ENCODE data around the gene ARMC8. TPM values are rescaled to one million over a fixed set of nuclear protein-coding genes. Genes with fewer than 3 reads are reported as not detected.
A peak's percentile ranks its signal among the peaks of the same experiment; 100 is the strongest.

The ARMC8 gene
- total and polyA plus RNA-seq, 5 donors from 2014 or later = 47.2 to 98.1 (median 54.7) TPM

DNA sequence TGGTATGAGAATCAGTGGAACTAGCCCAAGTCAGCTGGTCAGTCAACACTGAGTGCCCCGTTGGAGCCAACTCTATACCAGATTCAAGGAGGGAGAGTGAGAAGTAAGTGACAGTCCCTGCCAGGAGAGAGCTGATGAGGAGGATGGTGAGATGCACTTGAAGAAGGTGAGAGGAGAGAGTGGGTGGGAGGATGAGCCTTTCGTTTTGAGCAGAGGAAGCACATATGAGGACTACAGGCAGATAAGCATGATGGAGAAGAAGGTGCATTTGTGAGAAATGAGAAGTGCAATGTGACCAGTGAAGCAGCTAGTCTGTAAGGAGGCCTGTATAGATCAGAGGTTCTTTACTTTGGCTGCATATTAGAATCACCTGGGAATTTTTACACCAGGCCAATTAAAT is 102.2 kb downstream of the ARMC8 start:
- Histone ChIP-seq H3K4me3 (ENCODE audit: low read depth, low read length) (no peak overlapping the region), H3K4me1 (ENCODE audit: control insufficient read depth, insufficient read depth, low read length, poor library complexity, severe bottlenecking) (no peaks in the 10 kb centered on the region), H3K36me3 (ENCODE audit: control insufficient read depth, insufficient read depth, low read length) (peaks cover 74% of the 10 kb centered on the region), H3K27ac (ENCODE audit: insufficient read depth, low read length, poor library complexity, severe bottlenecking) (no peak overlapping the region), H3K9me3 (ENCODE audit: control insufficient read depth in 2 of 2, low read length in 2 of 2) (no peaks in the 10 kb centered on the region), H3K27me3 (ENCODE audit: control insufficient read depth, insufficient read depth, low read length) (no peaks in the 10 kb centered on the region)
- ATAC-seq (ENCODE audit: low read depth in 2 of 2) (no peak), DNase-seq (no peak)
- H3K27ac Mint-ChIP-seq = peak overlapping the region in 2 of 3 donors; percentile 29 to 37
- no peaks in the 10 kb centered on the region for H3K4me1 Mint-ChIP-seq
- peaks cover 42% of the 10 kb centered on the region for H3K36me3 Mint-ChIP-seq
- H3K27me3 Mint-ChIP-seq = no peaks in the 10 kb centered on the region
- H3K4me3 Mint-ChIP-seq = no peak overlapping the region
- peaks cover 0 to 1% (median 0%) of the 10 kb centered on the region in 7 donors for H3K9me3 Mint-ChIP-seq

DNA sequence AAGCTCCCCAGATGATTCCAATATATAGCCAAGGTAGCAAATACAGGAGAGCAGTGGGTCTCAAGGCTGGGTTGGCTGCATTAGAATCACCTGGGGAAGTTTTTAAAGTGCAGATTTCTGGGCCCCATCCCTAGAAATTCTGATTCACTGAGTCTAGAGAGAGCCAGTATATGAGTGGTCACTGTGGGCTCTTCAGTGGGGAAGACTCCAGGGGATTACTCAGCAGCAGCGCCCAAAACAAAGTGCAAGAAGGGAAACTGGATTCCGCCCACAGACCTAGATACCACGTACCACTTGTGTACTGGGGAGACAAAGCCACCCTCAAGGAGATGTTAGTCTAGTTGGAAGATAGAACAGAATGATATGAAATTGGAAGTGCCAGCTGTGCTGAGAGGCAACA is 102.6 kb downstream of the ARMC8 start:
- Mint-ChIP-seq H3K4me1 (no peaks in the 10 kb centered on the region), H3K27me3 (no peaks in the 10 kb centered on the region), H3K36me3 (peaks cover 46% of the 10 kb centered on the region), H3K9me3 (peaks cover 0 to 1% (median 0%) of the 10 kb centered on the region in 7 donors), H3K27ac (peak overlapping the region in 1 of 3 donors; percentile 52), H3K4me3 (no peak overlapping the region)
- H3K27ac ChIP-seq (ENCODE audit: insufficient read depth, low read length, poor library complexity, severe bottlenecking) = no peak overlapping the region
- no peak for DNase-seq
- no peaks in the 10 kb centered on the region for H3K27me3 ChIP-seq (ENCODE audit: control insufficient read depth, insufficient read depth, low read length)
- no peak overlapping the region for H3K4me3 ChIP-seq (ENCODE audit: low read depth, low read length)
- no peaks in the 10 kb centered on the region for H3K4me1 ChIP-seq (ENCODE audit: control insufficient read depth, insufficient read depth, low read length, poor library complexity, severe bottlenecking)
- peaks cover 70% of the 10 kb centered on the region for H3K36me3 ChIP-seq (ENCODE audit: control insufficient read depth, insufficient read depth, low read length)
- no peaks in the 10 kb centered on the region for H3K9me3 ChIP-seq (ENCODE audit: control insufficient read depth in 2 of 2, low read length in 2 of 2)
- no peak for ATAC-seq (ENCODE audit: low read depth in 2 of 2)

DNA sequence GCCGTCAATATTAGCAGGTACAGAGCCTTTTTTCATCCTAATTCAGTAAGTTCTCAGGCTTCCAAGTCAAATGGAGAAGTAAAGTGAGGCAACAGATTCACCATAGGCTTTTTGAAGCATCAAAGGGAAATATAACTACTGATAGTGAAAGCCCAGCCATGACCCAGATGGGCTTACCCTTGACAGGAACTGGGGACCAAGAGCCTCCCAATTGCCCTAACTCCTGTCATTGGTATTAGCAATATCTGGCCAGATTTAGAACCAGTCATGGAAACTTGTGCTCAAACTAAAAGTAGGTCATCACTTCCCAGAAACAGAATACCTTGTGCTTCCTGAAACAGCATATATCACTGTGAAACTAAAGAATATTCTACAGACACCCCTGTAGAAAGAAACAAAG is 109.5 kb downstream of the ARMC8 start:
- ATAC-seq (ENCODE audit: low read depth in 2 of 2) (no peak), DNase-seq (peak in 1 of 3 donors; percentile 23)
- H3K36me3 Mint-ChIP-seq = peaks cover 46% of the 10 kb centered on the region
- peaks cover 0 to 4% (median 2%) of the 10 kb centered on the region in 4 donors for H3K4me1 Mint-ChIP-seq
- Histone ChIP-seq H3K36me3 (ENCODE audit: control insufficient read depth, insufficient read depth, low read length) (peaks cover 38% of the 10 kb centered on the region), H3K27ac (ENCODE audit: insufficient read depth, low read length, poor library complexity, severe bottlenecking) (no peak overlapping the region), H3K9me3 (ENCODE audit: control insufficient read depth in 2 of 2, low read length in 2 of 2) (no peaks in the 10 kb centered on the region), H3K4me1 (ENCODE audit: control insufficient read depth, insufficient read depth, low read length, poor library complexity, severe bottlenecking) (no peaks in the 10 kb centered on the region), H3K27me3 (ENCODE audit: control insufficient read depth, insufficient read depth, low read length) (no peaks in the 10 kb centered on the region), H3K4me3 (ENCODE audit: low read depth, low read length) (no peak overlapping the region)
- no peaks in the 10 kb centered on the region for H3K9me3 Mint-ChIP-seq
- H3K27me3 Mint-ChIP-seq = no peaks in the 10 kb centered on the region
- H3K27ac Mint-ChIP-seq = no peak overlapping the region
- H3K4me3 Mint-ChIP-seq = no peak overlapping the region

DNA sequence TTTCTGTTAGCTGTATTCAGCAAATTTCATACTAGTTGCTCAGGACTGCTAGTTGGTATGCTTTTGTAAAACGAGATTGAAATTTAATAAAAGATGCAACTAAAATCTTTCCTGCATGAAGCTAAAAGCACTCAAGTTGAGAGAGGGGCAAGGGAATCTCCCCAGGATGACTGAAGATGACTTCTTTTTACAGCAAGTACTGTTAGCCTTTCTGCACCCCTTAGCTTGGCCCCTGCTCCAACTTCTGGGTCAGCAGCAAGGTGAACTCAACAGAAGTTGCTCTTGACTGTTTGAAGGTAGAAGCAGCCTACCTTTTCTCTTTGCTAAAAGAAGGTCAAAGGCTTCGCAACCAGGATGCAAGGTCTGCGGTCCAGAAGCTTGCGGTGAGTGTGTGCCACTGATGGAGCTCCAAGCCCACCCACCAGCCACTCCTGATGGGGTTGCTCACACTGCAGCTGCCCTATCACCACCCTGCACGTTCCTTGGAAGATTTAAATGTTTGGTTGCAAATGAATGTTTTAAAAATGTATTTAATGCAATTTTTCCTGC is 110.0 kb downstream of the ARMC8 start:
- H3K36me3 Mint-ChIP-seq = peaks cover 44% of the 10 kb centered on the region
- no peak for ATAC-seq (ENCODE audit: low read depth in 2 of 2)
- no peaks in the 10 kb centered on the region for H3K27me3 Mint-ChIP-seq
- H3K27ac ChIP-seq (ENCODE audit: insufficient read depth, low read length, poor library complexity, severe bottlenecking) = no peak overlapping the region
- H3K4me1 Mint-ChIP-seq = peaks cover 0 to 4% (median 2%) of the 10 kb centered on the region in 4 donors
- no peak overlapping the region for H3K27ac Mint-ChIP-seq
- no peaks in the 10 kb centered on the region for H3K27me3 ChIP-seq (ENCODE audit: control insufficient read depth, insufficient read depth, low read length)
- H3K36me3 ChIP-seq (ENCODE audit: control insufficient read depth, insufficient read depth, low read length) = peaks cover 35% of the 10 kb centered on the region
- DNase-seq = no peak
- H3K9me3 ChIP-seq (ENCODE audit: control insufficient read depth in 2 of 2, low read length in 2 of 2) = no peaks in the 10 kb centered on the region
- no peak overlapping the region for H3K4me3 ChIP-seq (ENCODE audit: low read depth, low read length)
- no peaks in the 10 kb centered on the region for H3K9me3 Mint-ChIP-seq
- H3K4me3 Mint-ChIP-seq = no peak overlapping the region
- H3K4me1 ChIP-seq (ENCODE audit: control insufficient read depth, insufficient read depth, low read length, poor library complexity, severe bottlenecking) = no peaks in the 10 kb centered on the region

DNA sequence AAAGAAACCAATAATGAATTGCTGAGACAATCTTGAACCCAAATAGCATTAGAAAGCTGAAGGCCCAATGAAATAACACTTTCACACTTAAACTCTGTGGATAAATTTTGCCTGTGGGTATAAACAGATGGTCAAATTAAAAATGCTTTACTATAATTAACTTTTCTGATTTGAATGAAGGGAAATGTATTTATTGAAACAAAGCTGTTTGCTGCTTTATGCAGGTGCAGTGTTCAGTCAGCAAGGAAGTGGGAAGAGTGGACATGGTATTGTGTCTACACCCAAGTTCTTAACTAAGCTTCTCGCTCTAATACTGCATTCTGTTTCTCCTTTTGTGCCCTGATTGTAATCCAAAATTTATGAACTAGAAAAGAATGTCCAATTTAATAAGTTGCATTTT is 110.8 kb downstream of the ARMC8 start:
- H3K27ac ChIP-seq (ENCODE audit: insufficient read depth, low read length, poor library complexity, severe bottlenecking) = no peak overlapping the region
- Mint-ChIP-seq H3K27me3 (no peaks in the 10 kb centered on the region), H3K36me3 (peaks cover 40% of the 10 kb centered on the region), H3K4me1 (peaks cover 0 to 4% (median 2%) of the 10 kb centered on the region in 4 donors), H3K27ac (no peak overlapping the region), H3K9me3 (no peaks in the 10 kb centered on the region), H3K4me3 (no peak overlapping the region)
- no peaks in the 10 kb centered on the region for H3K9me3 ChIP-seq (ENCODE audit: control insufficient read depth in 2 of 2, low read length in 2 of 2)
- no peaks in the 10 kb centered on the region for H3K27me3 ChIP-seq (ENCODE audit: control insufficient read depth, insufficient read depth, low read length)
- peaks cover 29% of the 10 kb centered on the region for H3K36me3 ChIP-seq (ENCODE audit: control insufficient read depth, insufficient read depth, low read length)
- ATAC-seq (ENCODE audit: low read depth in 2 of 2) = no peak
- H3K4me3 ChIP-seq (ENCODE audit: low read depth, low read length) = no peak overlapping the region
- H3K4me1 ChIP-seq (ENCODE audit: control insufficient read depth, insufficient read depth, low read length, poor library complexity, severe bottlenecking) = no peaks in the 10 kb centered on the region
- DNase-seq = no peak

DNA sequence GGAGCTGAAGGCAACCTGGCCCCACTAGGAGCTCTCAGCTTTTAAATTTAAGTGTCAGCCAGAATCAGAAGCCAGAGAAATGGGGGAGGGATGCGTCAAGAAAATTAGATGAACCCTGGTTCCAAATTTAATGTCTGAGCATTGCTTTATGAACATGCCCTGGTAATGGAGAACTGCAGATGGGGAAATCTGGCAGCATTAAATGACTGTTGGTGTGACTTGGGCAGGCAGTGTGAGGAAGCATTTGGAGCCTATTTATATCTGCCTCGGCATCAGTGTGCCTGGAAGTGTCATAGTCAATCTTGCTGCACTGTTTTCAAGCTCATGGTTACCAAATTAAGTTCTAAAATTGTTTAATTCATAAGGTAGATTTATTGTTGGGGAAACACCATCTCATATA is 113.5 kb downstream of the ARMC8 start:
- Mint-ChIP-seq H3K27ac (no peak overlapping the region), H3K27me3 (no peaks in the 10 kb centered on the region), H3K9me3 (no peaks in the 10 kb centered on the region), H3K4me1 (peaks cover 0 to 4% (median 0%) of the 10 kb centered on the region in 4 donors), H3K36me3 (peaks cover 21% of the 10 kb centered on the region), H3K4me3 (no peak overlapping the region)
- Histone ChIP-seq H3K27me3 (ENCODE audit: control insufficient read depth, insufficient read depth, low read length) (no peaks in the 10 kb centered on the region), H3K27ac (ENCODE audit: insufficient read depth, low read length, poor library complexity, severe bottlenecking) (no peak overlapping the region), H3K36me3 (ENCODE audit: control insufficient read depth, insufficient read depth, low read length) (peaks cover 14% of the 10 kb centered on the region), H3K4me3 (ENCODE audit: low read depth, low read length) (no peak overlapping the region), H3K4me1 (ENCODE audit: control insufficient read depth, insufficient read depth, low read length, poor library complexity, severe bottlenecking) (no peaks in the 10 kb centered on the region), H3K9me3 (ENCODE audit: control insufficient read depth in 2 of 2, low read length in 2 of 2) (no peaks in the 10 kb centered on the region)
- DNase-seq (no peak), ATAC-seq (ENCODE audit: low read depth in 2 of 2) (no peak)

DNA sequence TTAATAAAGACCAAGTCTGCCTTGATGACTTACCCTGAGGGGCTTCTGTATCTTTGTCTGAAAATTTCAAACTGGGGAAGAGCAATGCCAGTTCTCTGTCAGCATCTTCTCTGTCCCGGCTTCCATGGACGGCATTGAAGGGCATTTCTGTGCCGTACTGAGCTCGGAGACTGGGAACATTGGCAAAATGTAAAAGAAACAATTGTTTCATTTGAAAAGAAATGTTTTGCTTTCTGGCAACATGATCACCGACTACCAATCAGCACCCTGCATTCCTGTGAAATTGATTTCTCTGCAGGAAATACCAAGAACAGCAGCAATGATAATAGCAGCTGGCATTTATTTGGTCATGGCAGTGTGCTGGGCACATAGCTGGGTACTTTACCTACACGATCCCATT is 116.4 kb downstream of the ARMC8 start:
- ATAC-seq (ENCODE audit: low read depth in 2 of 2) = no peak
- Histone ChIP-seq H3K4me3 (ENCODE audit: low read depth, low read length) (no peak overlapping the region), H3K27me3 (ENCODE audit: control insufficient read depth, insufficient read depth, low read length) (no peaks in the 10 kb centered on the region), H3K36me3 (ENCODE audit: control insufficient read depth, insufficient read depth, low read length) (no peaks in the 10 kb centered on the region), H3K9me3 (ENCODE audit: control insufficient read depth in 2 of 2, low read length in 2 of 2) (peaks cover 7 to 9% of the 10 kb centered on the region in 2 experiments), H3K27ac (ENCODE audit: insufficient read depth, low read length, poor library complexity, severe bottlenecking) (no peak overlapping the region), H3K4me1 (ENCODE audit: control insufficient read depth, insufficient read depth, low read length, poor library complexity, severe bottlenecking) (no peaks in the 10 kb centered on the region)
- Mint-ChIP-seq H3K4me3 (no peak overlapping the region), H3K9me3 (peaks cover 0 to 17% (median 7%) of the 10 kb centered on the region in 7 donors), H3K27ac (no peak overlapping the region), H3K36me3 (peaks cover 16% of the 10 kb centered on the region), H3K4me1 (no peaks in the 10 kb centered on the region), H3K27me3 (peaks cover 12% of the 10 kb centered on the region)
- no peak for DNase-seq

DNA sequence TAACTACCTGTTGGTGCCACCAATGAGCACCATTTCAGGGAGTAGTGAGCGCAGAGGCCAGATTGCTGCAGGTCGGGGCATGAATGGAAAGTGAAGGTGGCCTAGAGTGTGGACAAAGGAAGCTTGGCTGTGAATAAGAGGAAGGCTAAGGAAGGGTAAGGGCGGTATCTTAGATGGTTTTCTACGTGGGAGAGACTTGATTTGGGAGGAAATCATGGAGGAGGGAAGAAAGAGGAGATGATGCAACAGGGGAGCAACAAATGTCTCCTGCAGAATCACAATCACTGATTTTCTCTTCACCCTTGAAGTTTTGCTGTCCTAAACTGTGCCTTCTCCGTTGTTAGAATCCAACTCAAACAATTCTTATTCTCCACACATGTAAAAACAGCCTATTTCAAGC is 120.8 kb downstream of the ARMC8 start:
- Histone ChIP-seq H3K27me3 (ENCODE audit: control insufficient read depth, insufficient read depth, low read length) (peaks cover 6% of the 10 kb centered on the region), H3K36me3 (ENCODE audit: control insufficient read depth, insufficient read depth, low read length) (no peaks in the 10 kb centered on the region), H3K27ac (ENCODE audit: insufficient read depth, low read length, poor library complexity, severe bottlenecking) (no peak overlapping the region), H3K9me3 (ENCODE audit: control insufficient read depth in 2 of 2, low read length in 2 of 2) (peaks cover 21 to 29% of the 10 kb centered on the region in 2 experiments), H3K4me3 (ENCODE audit: low read depth, low read length) (no peak overlapping the region), H3K4me1 (ENCODE audit: control insufficient read depth, insufficient read depth, low read length, poor library complexity, severe bottlenecking) (no peaks in the 10 kb centered on the region)
- no peaks in the 10 kb centered on the region for H3K4me1 Mint-ChIP-seq
- H3K9me3 Mint-ChIP-seq = peaks cover 0 to 42% (median 14%) of the 10 kb centered on the region in 7 donors
- no peak overlapping the region for H3K27ac Mint-ChIP-seq
- no peak for DNase-seq
- ATAC-seq (ENCODE audit: low read depth in 2 of 2) = no peak
- peaks cover 29% of the 10 kb centered on the region for H3K27me3 Mint-ChIP-seq
- H3K36me3 Mint-ChIP-seq = peaks cover 11% of the 10 kb centered on the region
- no peak overlapping the region for H3K4me3 Mint-ChIP-seq
